ENCODE results near the gene C9orf78. TPM values are rescaled to one million over a fixed set of nuclear protein-coding genes. Genes with fewer than 3 reads are reported as not detected.

C9orf78 gene
- total RNA-seq, 2 experiments from 2014 or later: 89.7 to 91.7 TPM

- ChIA-PET POLR2A (interaction anchor here (0.5 to 2.2 kb wide), 3 partner anchors 12 to 223 kb away, joined by 3 to 13 read pairs (median 4); partner anchors contain the start of genes C9orf78 and USP20), CTCF (no interaction called here)
- ATAC-seq (peak; percentile 31), DNase-seq (peak; percentile 57)
- H3K4me1 Mint-ChIP-seq (ENCODE audit: low read depth): peaks cover 25% of the 10 kb centered on the region
- H3K9me3 Mint-ChIP-seq (ENCODE audit: insufficient read depth): no peaks in the 10 kb centered on the region
- peak overlapping the region; percentile 80 for H3K27ac Mint-ChIP-seq
- H3K36me3 Mint-ChIP-seq (ENCODE audit: low read depth): peaks cover 35% of the 10 kb centered on the region
- H3K4me3 Mint-ChIP-seq: peak overlapping the region; percentile 86
- no peaks in the 10 kb centered on the region for H3K27me3 Mint-ChIP-seq (ENCODE audit: low read depth)
Measured at GRCh38 chr9:129822898-129823541, 12.1 kb downstream of the C9orf78 start.

- ATAC-seq: no peak
- POLR2A ChIA-PET: no interaction called here
- no peak overlapping the region for H3K4me3 Mint-ChIP-seq
- H3K36me3 Mint-ChIP-seq (ENCODE audit: low read depth): peaks cover 59% of the 10 kb centered on the region
- no peaks in the 10 kb centered on the region for H3K27me3 Mint-ChIP-seq (ENCODE audit: low read depth)
- peak overlapping the region; percentile 46 for H3K27ac Mint-ChIP-seq
- no peaks in the 10 kb centered on the region for H3K9me3 Mint-ChIP-seq (ENCODE audit: insufficient read depth)
- peaks cover 19% of the 10 kb centered on the region for H3K4me1 Mint-ChIP-seq (ENCODE audit: low read depth)
- CTCF ChIA-PET: no interaction called here
- no peak for DNase-seq
Measured at GRCh38 chr9:129816501-129817435, 18.3 kb downstream of the C9orf78 start.

- DNase-seq (no peak), ATAC-seq (no peak)
- H3K4me1 Mint-ChIP-seq (ENCODE audit: low read depth): peaks cover 13% of the 10 kb centered on the region
- H3K9me3 Mint-ChIP-seq (ENCODE audit: insufficient read depth): no peaks in the 10 kb centered on the region
- ChIA-PET CTCF (no interaction called here), POLR2A (no interaction called here)
- H3K27me3 Mint-ChIP-seq (ENCODE audit: low read depth): no peaks in the 10 kb centered on the region
- peaks cover 67% of the 10 kb centered on the region for H3K36me3 Mint-ChIP-seq (ENCODE audit: low read depth)
- no peak overlapping the region for H3K4me3 Mint-ChIP-seq
- no peak overlapping the region for H3K27ac Mint-ChIP-seq
Measured at GRCh38 chr9:129815278-129815677, 19.8 kb downstream of the C9orf78 start.

GRCh38 chr9:129814432-129815223, 20.4 kb downstream of the C9orf78 start:
- Mint-ChIP-seq H3K36me3 (ENCODE audit: low read depth) (peaks cover 74% of the 10 kb centered on the region), H3K4me1 (ENCODE audit: low read depth) (peaks cover 19% of the 10 kb centered on the region), H3K4me3 (no peak overlapping the region), H3K9me3 (ENCODE audit: insufficient read depth) (no peaks in the 10 kb centered on the region), H3K27me3 (ENCODE audit: low read depth) (no peaks in the 10 kb centered on the region), H3K27ac (no peak overlapping the region)
- ChIA-PET POLR2A (no interaction called here), CTCF (no interaction called here)
- DNase-seq (no peak), ATAC-seq (no peak)

GRCh38 chr9:129813661-129814060, 21.4 kb downstream of the C9orf78 start:
- Mint-ChIP-seq H3K4me1 (ENCODE audit: low read depth) (peaks cover 15% of the 10 kb centered on the region), H3K27me3 (ENCODE audit: low read depth) (no peaks in the 10 kb centered on the region), H3K9me3 (ENCODE audit: insufficient read depth) (no peaks in the 10 kb centered on the region), H3K27ac (no peak overlapping the region), H3K4me3 (no peak overlapping the region), H3K36me3 (ENCODE audit: low read depth) (peaks cover 78% of the 10 kb centered on the region)
- ChIA-PET POLR2A (no interaction called here), CTCF (no interaction called here)
- ATAC-seq (no peak), DNase-seq (no peak)

GRCh38 chr9:129812385-129812784, 22.7 kb downstream of the C9orf78 start:
- H3K27ac Mint-ChIP-seq: no peak overlapping the region
- no peaks in the 10 kb centered on the region for H3K9me3 Mint-ChIP-seq (ENCODE audit: insufficient read depth)
- peaks cover 76% of the 10 kb centered on the region for H3K36me3 Mint-ChIP-seq (ENCODE audit: low read depth)
- no peaks in the 10 kb centered on the region for H3K27me3 Mint-ChIP-seq (ENCODE audit: low read depth)
- ATAC-seq: no peak
- H3K4me1 Mint-ChIP-seq (ENCODE audit: low read depth): peaks cover 12% of the 10 kb centered on the region
- ChIA-PET POLR2A (interaction anchor here (0.9 kb wide), 1 partner anchor 12 kb away, joined by 4 read pairs; no protein-coding TSS in a partner anchor), CTCF (no interaction called here)
- DNase-seq: no peak
- H3K4me3 Mint-ChIP-seq: no peak overlapping the region

GRCh38 chr9:129811967-129812363, 23.1 kb downstream of the C9orf78 start:
- Mint-ChIP-seq H3K4me1 (ENCODE audit: low read depth) (peaks cover 11% of the 10 kb centered on the region), H3K36me3 (ENCODE audit: low read depth) (peaks cover 76% of the 10 kb centered on the region), H3K27me3 (ENCODE audit: low read depth) (no peaks in the 10 kb centered on the region), H3K27ac (no peak overlapping the region), H3K4me3 (no peak overlapping the region), H3K9me3 (ENCODE audit: insufficient read depth) (no peaks in the 10 kb centered on the region)
- ChIA-PET POLR2A (interaction anchor here (0.9 to 1.3 kb wide), 2 partner anchors 13 to 22 kb away, joined by 4 read pairs; no protein-coding TSS in a partner anchor), CTCF (interaction anchor here (1.1 kb wide), 1 partner anchor 83 kb away, joined by 3 read pairs; no protein-coding TSS in a partner anchor)
- no peak for ATAC-seq
- DNase-seq: no peak

- H3K36me3 Mint-ChIP-seq (ENCODE audit: low read depth): peaks cover 75% of the 10 kb centered on the region
- ChIA-PET CTCF (interaction anchor here (0.9 to 1.1 kb wide), 3 partner anchors 68 to 186 kb away, joined by 3 to 4 read pairs (median 3); no protein-coding TSS in a partner anchor), POLR2A (interaction anchor here (1.3 kb wide), 1 partner anchor 24 kb away, joined by 4 read pairs; no protein-coding TSS in a partner anchor)
- H3K4me1 Mint-ChIP-seq (ENCODE audit: low read depth): peaks cover 18% of the 10 kb centered on the region
- H3K27ac Mint-ChIP-seq: no peak overlapping the region
- no peaks in the 10 kb centered on the region for H3K9me3 Mint-ChIP-seq (ENCODE audit: insufficient read depth)
- H3K27me3 Mint-ChIP-seq (ENCODE audit: low read depth): no peaks in the 10 kb centered on the region
- DNase-seq: no peak
- H3K4me3 Mint-ChIP-seq: no peak overlapping the region
- ATAC-seq: no peak
Measured at GRCh38 chr9:129810788-129811187, 24.3 kb downstream of the C9orf78 start.

GRCh38 chr9:129810116-129810515, 25.0 kb downstream of the C9orf78 start:
- H3K4me3 Mint-ChIP-seq: no peak overlapping the region
- H3K27me3 Mint-ChIP-seq (ENCODE audit: low read depth): no peaks in the 10 kb centered on the region
- H3K9me3 Mint-ChIP-seq (ENCODE audit: insufficient read depth): no peaks in the 10 kb centered on the region
- ChIA-PET POLR2A (interaction anchor here (1.0 to 1.6 kb wide), 2 partner anchors 8 to 25 kb away, joined by 3 to 8 read pairs; no protein-coding TSS in a partner anchor), CTCF (no interaction called here)
- peaks cover 25% of the 10 kb centered on the region for H3K4me1 Mint-ChIP-seq (ENCODE audit: low read depth)
- H3K27ac Mint-ChIP-seq: no peak overlapping the region
- no peak for DNase-seq
- H3K36me3 Mint-ChIP-seq (ENCODE audit: low read depth): peaks cover 73% of the 10 kb centered on the region
- ATAC-seq: no peak

GRCh38 chr9:129809346-129809745, 25.7 kb downstream of the C9orf78 start:
- peaks cover 27% of the 10 kb centered on the region for H3K4me1 Mint-ChIP-seq (ENCODE audit: low read depth)
- POLR2A ChIA-PET: interaction anchor here (1.0 to 1.6 kb wide), 2 partner anchors 9 to 25 kb away, joined by 3 to 8 read pairs; no protein-coding TSS in a partner anchor
- H3K27ac Mint-ChIP-seq: no peak overlapping the region
- no peak overlapping the region for H3K4me3 Mint-ChIP-seq
- H3K36me3 Mint-ChIP-seq (ENCODE audit: low read depth): peaks cover 72% of the 10 kb centered on the region
- CTCF ChIA-PET: no interaction called here
- no peaks in the 10 kb centered on the region for H3K27me3 Mint-ChIP-seq (ENCODE audit: low read depth)
- DNase-seq (no peak), ATAC-seq (no peak)
- no peaks in the 10 kb centered on the region for H3K9me3 Mint-ChIP-seq (ENCODE audit: insufficient read depth)

GRCh38 chr9:129806061-129806460, 29.0 kb downstream of the C9orf78 start:
- peak overlapping the region; percentile 41 for H3K27ac Mint-ChIP-seq
- H3K36me3 Mint-ChIP-seq (ENCODE audit: low read depth): peaks cover 55% of the 10 kb centered on the region
- CTCF ChIA-PET: no interaction called here
- no peak overlapping the region for H3K4me3 Mint-ChIP-seq
- H3K4me1 Mint-ChIP-seq (ENCODE audit: low read depth): peaks cover 41% of the 10 kb centered on the region
- DNase-seq: no peak
- no peaks in the 10 kb centered on the region for H3K27me3 Mint-ChIP-seq (ENCODE audit: low read depth)
- no peak for ATAC-seq
- POLR2A ChIA-PET: no interaction called here
- no peaks in the 10 kb centered on the region for H3K9me3 Mint-ChIP-seq (ENCODE audit: insufficient read depth)
